Neural progenitor cell (in vitro differentiated cells): ENCODE measurements around the gene XYLT1. TPM values are rescaled to one million over a fixed set of nuclear protein-coding genes. Genes with fewer than 3 reads are reported as not detected.

Experiments used
- DNase-seq: peaks from one replicate; pipeline ENCODE4 v3.0.0-alpha.2; 2016; ENCODE audit warnings: low spot score
- H2AFZ ChIP-seq: fragments of 200-600 bp; sonication (generic); replicated peaks from 2 replicates; pipeline ENCODE4 v1.6.1; 2016; ENCODE audit warnings: antibody characterized with exemption
- H3F3A ChIP-seq: fragments of 200-600 bp; sonication (generic); 2 replicates; pipeline ENCODE4 v1.6.1; 2016; ENCODE audit warnings: antibody characterized with exemption, low read depth
- H3K27ac ChIP-seq: fragments of 200-600 bp; sonication (generic); 2 replicates; pipeline ENCODE4 v1.5.1; 2016; ENCODE audit warnings: mild to moderate bottlenecking
- H3K27me3 ChIP-seq: fragments of 200-600 bp; sonication (generic); 2 replicates; pipeline ENCODE4 v1.6.1; 2016; ENCODE audit warnings: mild to moderate bottlenecking, moderate library complexity
- H3K36me3 ChIP-seq: fragments of 200-600 bp; sonication (generic); 2 replicates; pipeline ENCODE4 v1.5.1; 2016
- H3K4me1 ChIP-seq: fragments of 200-600 bp; sonication (generic); 2 replicates; pipeline ENCODE4 v1.6.1; 2016; ENCODE audit warnings: mixed run types
- H3K4me2 ChIP-seq: fragments of 200-600 bp; sonication (generic); 2 replicates; pipeline ENCODE4 v1.6.1; 2016
- H3K4me3 ChIP-seq: fragments of 200-600 bp; sonication (generic); 2 replicates; pipeline ENCODE4 v1.5.1; 2016
- H3K79me2 ChIP-seq: fragments of 200-600 bp; sonication (generic); 2 replicates; pipeline ENCODE4 v1.6.1; 2016; ENCODE audit warnings: low read depth
- H3K9ac ChIP-seq: fragments of 200-600 bp; sonication (generic); 2 replicates; pipeline ENCODE4 v1.6.1; 2016
- H3K9me3 ChIP-seq: fragments of 200-600 bp; sonication (generic); 2 replicates; pipeline ENCODE4 v1.5.1; 2016; ENCODE audit warnings: low read depth
- H4K20me1 ChIP-seq: fragments of 200-600 bp; sonication (generic); 2 replicates; pipeline ENCODE4 v1.6.1; 2016; ENCODE audit warnings: low read depth
- H3K27ac Mint-ChIP-seq: 3 replicates; pipeline ENCODE4 v1.8.0; 2021; ENCODE audit warnings: mixed read lengths
- H3K27me3 Mint-ChIP-seq: 2 replicates; pipeline ENCODE4 v1.8.0; 2022; ENCODE audit warnings: low read depth, mild to moderate bottlenecking, inconsistent platforms, moderate library complexity, mixed read lengths; ENCODE audit not compliant: insufficient read depth
- H3K36me3 Mint-ChIP-seq: 3 replicates; pipeline ENCODE4 v1.8.0; 2021; ENCODE audit warnings: mixed read lengths
- H3K4me1 Mint-ChIP-seq: 3 replicates; pipeline ENCODE4 v1.8.0; 2021; ENCODE audit warnings: mixed read lengths
- H3K4me3 Mint-ChIP-seq: 3 replicates; pipeline ENCODE4 v1.8.0; 2021; ENCODE audit warnings: mild to moderate bottlenecking, moderate library complexity, mixed read lengths
- H3K9me3 Mint-ChIP-seq: 3 replicates; pipeline ENCODE4 v1.8.0; 2020; ENCODE audit warnings: mixed read lengths
- EZH2 ChIP-seq: fragments of 200-600 bp; sonication (generic); IDR thresholded peaks from 2 replicates; pipeline ENCODE4 v1.6.1; 2017; ENCODE audit warnings: antibody characterized with exemption, mild to moderate bottlenecking, moderate library complexity
- EZH2phosphoT487 ChIP-seq: fragments of 200-600 bp; sonication (generic); IDR thresholded peaks from 2 replicates; pipeline ENCODE4 v1.6.1; 2017; ENCODE audit warnings: antibody characterized with exemption
- total RNA-seq: library from RNA; depleted of rRNA; stranded (reverse); fragments of >200 nt; gene quantifications from 2 replicates; pipeline ENCODE4 v1.2.3, GENCODE V29; 2015; ENCODE audit warnings: low replicate concordance
- TF ChIP-seq, protein P1 (sequence below): fragments of 200-600 bp; sonication (generic); IDR thresholded peaks from 2 replicates; pipeline ENCODE4 v1.5.1; 2017; ENCODE audit warnings: antibody characterized with exemption, mild to moderate bottlenecking

The XYLT1 gene
- total RNA-seq, 1 donor from 2014 or later = 5.9 TPM

GRCh38 chr16:17465460-17465859 is 5.3 kb downstream of the XYLT1 start:
- no peak overlapping the region for H3K9ac ChIP-seq
- H4K20me1 ChIP-seq = peaks cover 50% of the 10 kb centered on the region
- TF ChIP-seq EZH2 = no peak
- TF ChIP-seq, protein P1, sequence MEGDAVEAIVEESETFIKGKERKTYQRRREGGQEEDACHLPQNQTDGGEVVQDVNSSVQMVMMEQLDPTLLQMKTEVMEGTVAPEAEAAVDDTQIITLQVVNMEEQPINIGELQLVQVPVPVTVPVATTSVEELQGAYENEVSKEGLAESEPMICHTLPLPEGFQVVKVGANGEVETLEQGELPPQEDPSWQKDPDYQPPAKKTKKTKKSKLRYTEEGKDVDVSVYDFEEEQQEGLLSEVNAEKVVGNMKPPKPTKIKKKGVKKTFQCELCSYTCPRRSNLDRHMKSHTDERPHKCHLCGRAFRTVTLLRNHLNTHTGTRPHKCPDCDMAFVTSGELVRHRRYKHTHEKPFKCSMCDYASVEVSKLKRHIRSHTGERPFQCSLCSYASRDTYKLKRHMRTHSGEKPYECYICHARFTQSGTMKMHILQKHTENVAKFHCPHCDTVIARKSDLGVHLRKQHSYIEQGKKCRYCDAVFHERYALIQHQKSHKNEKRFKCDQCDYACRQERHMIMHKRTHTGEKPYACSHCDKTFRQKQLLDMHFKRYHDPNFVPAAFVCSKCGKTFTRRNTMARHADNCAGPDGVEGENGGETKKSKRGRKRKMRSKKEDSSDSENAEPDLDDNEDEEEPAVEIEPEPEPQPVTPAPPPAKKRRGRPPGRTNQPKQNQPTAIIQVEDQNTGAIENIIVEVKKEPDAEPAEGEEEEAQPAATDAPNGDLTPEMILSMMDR = no peak
- no peak for TF ChIP-seq EZH2phosphoT487
- no peak for DNase-seq
- no peak overlapping the region for H3K27ac ChIP-seq
- H3K9me3 Mint-ChIP-seq = peaks cover 6% of the 10 kb centered on the region
- peaks cover 32% of the 10 kb centered on the region for H3K4me1 ChIP-seq
- no peak overlapping the region for H3K4me2 ChIP-seq
- H3K4me3 ChIP-seq = no peak overlapping the region
- peaks cover 22% of the 10 kb centered on the region for H3K27me3 ChIP-seq
- peaks cover 55% of the 10 kb centered on the region for H3K79me2 ChIP-seq
- H3K4me3 Mint-ChIP-seq = no peak overlapping the region
- no peaks in the 10 kb centered on the region for H3K9me3 ChIP-seq
- H3K27ac Mint-ChIP-seq = no peak overlapping the region
- peaks cover 10% of the 10 kb centered on the region for H3K36me3 Mint-ChIP-seq
- H3K36me3 ChIP-seq = no peaks in the 10 kb centered on the region
- H3K4me1 Mint-ChIP-seq = peaks cover 55% of the 10 kb centered on the region
- H3F3A ChIP-seq = peaks cover 10% of the 10 kb centered on the region
- H3K27me3 Mint-ChIP-seq = peaks cover 17% of the 10 kb centered on the region
- H2AFZ ChIP-seq = no peak overlapping the region

DNA sequence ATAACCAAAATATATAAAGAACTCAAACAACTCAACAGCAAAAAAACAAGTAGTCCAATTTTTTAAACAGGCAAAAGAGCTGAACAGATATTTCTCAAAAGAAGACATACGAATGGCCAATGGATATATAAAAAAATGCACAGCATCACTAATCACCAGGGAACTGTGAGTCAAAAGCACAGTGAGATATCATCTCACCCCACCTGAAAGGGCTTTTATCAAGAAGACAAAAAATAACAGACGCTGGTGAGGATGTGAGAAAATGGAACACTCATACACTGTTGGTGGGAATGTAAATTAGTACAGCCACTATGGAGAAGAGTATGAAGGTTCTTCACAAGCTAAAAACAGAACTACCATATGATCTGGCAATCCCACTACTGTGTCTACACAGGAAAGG is 7.4 kb downstream of the XYLT1 start:
- Histone ChIP-seq H2AFZ (no peak overlapping the region), H3K4me2 (no peak overlapping the region), H3K9me3 (no peaks in the 10 kb centered on the region), H3K27ac (no peak overlapping the region), H3K27me3 (peaks cover 3% of the 10 kb centered on the region), H3K36me3 (no peaks in the 10 kb centered on the region), H3K4me1 (peaks cover 19% of the 10 kb centered on the region), H3F3A (peaks cover 10% of the 10 kb centered on the region), H3K9ac (no peak overlapping the region), H3K4me3 (no peak overlapping the region), H4K20me1 (peaks cover 31% of the 10 kb centered on the region), H3K79me2 (peaks cover 55% of the 10 kb centered on the region)
- H3K27me3 Mint-ChIP-seq = peaks cover 8% of the 10 kb centered on the region
- DNase-seq = no peak
- H3K4me3 Mint-ChIP-seq = no peak overlapping the region
- no peak overlapping the region for H3K27ac Mint-ChIP-seq
- H3K4me1 Mint-ChIP-seq = peaks cover 55% of the 10 kb centered on the region
- TF ChIP-seq, protein P1 = no peak
- TF ChIP-seq EZH2 (no peak), EZH2phosphoT487 (no peak)
- peaks cover 10% of the 10 kb centered on the region for H3K36me3 Mint-ChIP-seq
- peaks cover 6% of the 10 kb centered on the region for H3K9me3 Mint-ChIP-seq

DNA sequence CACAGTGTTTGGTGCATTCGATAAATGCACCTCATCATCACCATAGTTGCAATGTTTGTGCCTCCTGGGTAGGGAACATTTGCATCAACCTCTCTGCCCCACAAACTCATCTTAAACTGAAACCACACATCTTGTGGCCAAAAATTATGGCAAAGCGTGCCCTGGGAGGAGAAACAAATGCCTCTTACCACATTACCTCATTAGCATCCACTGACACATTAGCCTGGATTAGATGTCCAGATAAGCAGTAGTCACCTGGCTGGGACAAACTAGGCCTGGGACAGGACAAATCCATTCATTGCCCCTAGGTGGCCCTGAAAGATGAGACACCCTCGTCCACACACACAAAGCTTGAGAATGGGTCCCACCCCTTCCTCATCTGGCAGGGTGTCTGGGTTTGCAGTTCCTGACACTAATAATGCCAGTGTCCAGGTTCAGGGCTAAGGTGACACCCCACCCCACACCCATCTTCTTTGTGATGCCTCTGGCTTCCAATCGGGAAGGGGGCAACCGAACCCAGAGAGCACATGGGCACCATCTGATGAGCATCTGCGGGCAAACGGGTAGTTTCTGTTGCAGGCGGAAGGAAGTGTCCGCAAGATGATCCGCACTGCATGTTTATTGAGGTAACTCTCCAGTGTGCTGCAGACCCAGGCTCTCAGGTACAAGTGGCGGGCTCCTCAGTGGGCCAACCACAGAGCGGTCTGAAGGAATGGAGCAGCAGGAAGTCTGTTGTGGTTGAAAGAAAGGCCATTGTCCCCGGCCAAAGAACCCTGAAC is 8.6 kb downstream of the XYLT1 start:
- H2AFZ ChIP-seq = no peak overlapping the region
- Mint-ChIP-seq H3K4me1 (peaks cover 54% of the 10 kb centered on the region), H3K27ac (no peak overlapping the region), H3K36me3 (peaks cover 10% of the 10 kb centered on the region), H3K4me3 (no peak overlapping the region), H3K27me3 (peaks cover 7% of the 10 kb centered on the region), H3K9me3 (peaks cover 6% of the 10 kb centered on the region)
- peak overlapping the region; percentile 38 for H3K4me2 ChIP-seq
- H3K9me3 ChIP-seq = no peaks in the 10 kb centered on the region
- no peaks in the 10 kb centered on the region for H3K27me3 ChIP-seq
- peaks cover 20% of the 10 kb centered on the region for H3K4me1 ChIP-seq
- DNase-seq = peak; percentile 56
- H3K27ac ChIP-seq = no peak overlapping the region
- peaks cover 21% of the 10 kb centered on the region for H4K20me1 ChIP-seq
- TF ChIP-seq EZH2 (no peak), EZH2phosphoT487 (no peak)
- TF ChIP-seq, protein P1 = peak; percentile 13
- peaks cover 55% of the 10 kb centered on the region for H3K79me2 ChIP-seq
- peaks cover 10% of the 10 kb centered on the region for H3F3A ChIP-seq
- H3K9ac ChIP-seq = no peak overlapping the region
- H3K4me3 ChIP-seq = no peak overlapping the region
- no peaks in the 10 kb centered on the region for H3K36me3 ChIP-seq
